Measurements from ENCODE around the gene GPATCH1.
"Not testable (repeated sequence)": the region's sequence is repeated elsewhere in the genome, so short reads cannot be mapped to it uniquely, and the experiment has no call there.

GPATCH1 gene

DNA sequence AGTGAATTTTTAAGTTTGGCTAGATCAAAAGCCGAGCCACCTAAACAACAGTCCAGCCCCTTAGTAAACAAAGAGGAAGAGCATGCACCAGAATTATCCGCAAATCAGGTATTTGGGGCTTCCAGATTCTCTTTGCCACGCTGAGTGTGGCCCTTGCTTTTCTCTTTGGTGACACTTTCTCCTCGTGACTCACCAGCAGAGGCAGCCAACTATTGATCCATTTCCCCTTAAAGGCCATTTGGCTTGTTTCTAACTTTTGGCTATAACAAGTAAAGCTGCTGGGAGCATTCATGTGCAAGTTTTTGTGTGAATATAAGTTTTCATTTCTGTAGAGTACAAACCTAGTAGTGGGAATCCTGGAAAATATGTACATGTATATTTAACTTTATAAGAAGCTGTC is 33.3 kb downstream of the GPATCH1 start:
- no peak for TF ChIP-seq POLR2AphosphoS5 (IDR thresholded peaks at IDR 0.05; ENCODE audit: borderline replicate concordance, low read depth, low read length)
- no peak for TF ChIP-seq EZH2 (IDR thresholded peaks at IDR 0.05)
- TF ChIP-seq FOXP2 (optimal IDR thresholded peaks at IDR 0.05; ENCODE audit: control extremely low read depth, extremely low read length, insufficient read depth), result no peak
- Histone ChIP-seq H3K9ac (ENCODE audit: insufficient read length) (no peak overlapping the region), H3K9me3 (ENCODE audit: low read depth, low read length) (no peaks in the 10 kb centered on the region), H3K27ac (no peak overlapping the region), H3K36me3 (ENCODE audit: insufficient read depth, low read length) (peaks cover 52% of the 10 kb centered on the region), H3K4me3 (no peak overlapping the region)
- no peak for DNase-seq (ENCODE audit: low read depth, low spot score)

DNA sequence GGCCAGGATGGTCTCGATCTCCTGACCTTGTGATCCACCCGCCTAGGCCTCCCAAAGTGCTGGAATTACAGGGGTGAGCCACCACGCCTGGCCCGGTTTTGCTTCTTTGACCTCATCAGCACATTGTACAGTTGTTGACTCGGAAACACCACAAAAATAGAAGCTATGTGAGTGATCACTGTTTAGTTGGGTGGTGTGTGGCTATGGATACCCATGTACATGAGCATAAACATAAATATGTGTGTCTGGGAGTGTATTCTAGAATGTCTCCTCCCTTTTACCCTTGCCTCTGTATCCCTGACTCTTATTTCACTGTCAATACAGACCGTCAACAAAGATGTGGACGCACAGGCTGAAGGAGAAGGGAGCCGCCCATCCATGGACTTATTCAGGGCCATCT is 36.5 kb downstream of the GPATCH1 start:
- H3K4me3 ChIP-seq, result no peak overlapping the region
- TF ChIP-seq FOXP2 (optimal IDR thresholded peaks at IDR 0.05; ENCODE audit: control extremely low read depth, extremely low read length, insufficient read depth), result no peak
- H3K36me3 ChIP-seq (ENCODE audit: insufficient read depth, low read length), result peaks cover 33% of the 10 kb centered on the region
- no peaks in the 10 kb centered on the region for H3K9me3 ChIP-seq (ENCODE audit: low read depth, low read length)
- H3K27ac ChIP-seq, result no peak overlapping the region
- H3K9ac ChIP-seq (ENCODE audit: insufficient read length), result no peak overlapping the region
- no peak for DNase-seq (ENCODE audit: low read depth, low spot score)

DNA sequence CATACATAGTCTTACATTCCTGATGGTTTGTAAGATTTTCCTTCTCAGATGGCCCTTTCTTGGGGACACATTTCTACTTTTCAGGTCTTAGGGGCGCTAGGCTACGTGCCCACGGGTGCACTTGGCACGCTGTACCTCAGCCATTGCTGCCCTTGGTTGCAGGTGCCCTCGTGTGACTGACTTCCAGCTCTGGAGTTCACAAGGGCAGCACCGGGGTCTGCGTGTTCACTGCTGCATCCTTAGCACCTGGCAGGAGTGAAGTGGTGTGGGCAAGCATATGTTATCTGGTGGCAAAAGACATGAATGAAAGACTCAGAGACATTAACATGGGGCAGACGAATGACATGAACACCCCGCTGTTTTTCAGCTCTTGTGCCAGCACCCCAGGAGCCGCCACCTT is 37.7 kb downstream of the GPATCH1 start:
- H3K9me3 ChIP-seq (ENCODE audit: low read depth, low read length), result no peaks in the 10 kb centered on the region
- H3K27ac ChIP-seq, result no peak overlapping the region
- DNase-seq (ENCODE audit: low read depth, low spot score), result no peak
- H3K4me3 ChIP-seq, result no peak overlapping the region
- peaks cover 29% of the 10 kb centered on the region for H3K36me3 ChIP-seq (ENCODE audit: insufficient read depth, low read length)
- no peak overlapping the region for H3K9ac ChIP-seq (ENCODE audit: insufficient read length)
- no peak for TF ChIP-seq POLR2AphosphoS5 (IDR thresholded peaks at IDR 0.05; ENCODE audit: borderline replicate concordance, low read depth, low read length)
- no peak for TF ChIP-seq FOXP2 (optimal IDR thresholded peaks at IDR 0.05; ENCODE audit: control extremely low read depth, extremely low read length, insufficient read depth)
- no peak for TF ChIP-seq EZH2 (IDR thresholded peaks at IDR 0.05)

DNA sequence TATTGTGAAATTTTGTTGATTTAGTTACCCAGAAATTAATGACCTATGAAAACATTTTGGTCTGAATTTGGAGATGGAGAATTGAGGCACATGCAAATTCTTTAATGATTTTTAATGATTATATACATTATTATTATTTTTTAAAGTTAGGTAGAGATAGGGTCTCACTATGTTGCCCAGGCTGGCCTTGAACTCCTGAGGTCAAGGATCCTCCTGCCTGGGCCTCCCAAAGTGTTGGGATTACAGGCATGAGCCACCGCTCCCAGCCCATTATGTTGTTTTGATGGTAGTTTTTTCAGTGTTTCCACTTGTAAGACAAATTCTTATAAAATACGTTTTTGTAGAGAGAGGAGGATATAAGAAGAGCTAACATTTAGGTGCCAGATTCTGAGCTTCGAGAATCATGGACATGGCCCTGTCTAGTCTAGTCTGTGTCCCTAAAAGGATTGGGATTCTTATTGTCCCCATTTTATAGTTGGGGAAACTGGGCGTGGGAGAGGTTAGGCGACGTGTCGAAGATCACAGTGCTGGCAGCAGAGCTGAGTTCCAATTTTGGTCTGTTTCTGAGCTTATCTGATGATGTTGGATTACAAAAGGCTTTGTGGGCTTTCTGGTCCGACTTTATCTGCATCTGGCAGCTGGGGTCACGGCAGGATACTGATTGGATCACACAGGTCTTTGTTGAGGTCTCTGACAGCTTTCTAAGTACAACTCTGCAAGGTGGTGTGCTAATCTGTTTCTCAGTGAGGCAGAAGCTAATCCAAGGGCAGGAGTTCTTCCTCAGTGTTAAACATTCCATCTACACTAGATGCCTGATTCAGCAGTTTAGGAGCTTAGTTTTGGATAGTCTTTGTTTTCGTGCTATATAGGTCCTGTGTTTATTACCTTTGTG is 43.5 kb downstream of the GPATCH1 start:
- Histone ChIP-seq H3K9me3 (ENCODE audit: low read depth, low read length) (no peaks in the 10 kb centered on the region), H3K4me3 (no peak overlapping the region), H3K27ac (no peak overlapping the region), H3K36me3 (ENCODE audit: insufficient read depth, low read length) (peaks cover 14% of the 10 kb centered on the region; the same call in 1 of the 2 replicates), H3K9ac (ENCODE audit: insufficient read length) (no peak overlapping the region)
- no peak for TF ChIP-seq EZH2 (IDR thresholded peaks at IDR 0.05)
- no peak for TF ChIP-seq POLR2AphosphoS5 (IDR thresholded peaks at IDR 0.05; ENCODE audit: borderline replicate concordance, low read depth, low read length)
- no peak for TF ChIP-seq FOXP2 (optimal IDR thresholded peaks at IDR 0.05; ENCODE audit: control extremely low read depth, extremely low read length, insufficient read depth)
- no peak for DNase-seq (ENCODE audit: low read depth, low spot score)

DNA sequence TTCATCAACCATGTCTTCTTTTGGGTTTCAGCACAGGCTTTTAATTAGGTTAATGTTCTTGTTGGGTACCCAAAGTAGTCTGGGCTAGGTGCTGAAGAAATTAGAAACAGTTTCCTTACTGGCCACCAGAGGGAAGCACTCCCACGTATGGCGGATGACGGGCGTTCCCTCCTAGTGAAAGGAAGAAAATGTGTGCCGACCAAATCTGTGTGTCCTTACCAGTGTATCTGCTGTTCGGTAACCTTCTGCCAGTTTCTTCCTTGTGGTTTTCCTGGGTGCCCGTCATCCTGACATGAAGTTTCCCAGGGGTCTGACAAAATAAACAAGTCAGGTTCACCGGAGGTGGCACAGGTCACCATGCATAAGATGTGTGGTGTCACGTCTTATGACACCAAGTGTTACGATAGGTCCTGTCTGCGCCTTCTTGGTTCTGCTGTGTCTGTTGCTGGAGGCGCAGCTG is 45.0 kb downstream of the GPATCH1 start:
- peaks cover 17% of the 10 kb centered on the region; the same call in 1 of the 2 replicates for H3K36me3 ChIP-seq (ENCODE audit: insufficient read depth, low read length)
- no peak overlapping the region for H3K4me3 ChIP-seq
- no peak overlapping the region for H3K27ac ChIP-seq
- no peak overlapping the region for H3K9ac ChIP-seq (ENCODE audit: insufficient read length)
- DNase-seq (ENCODE audit: low read depth, low spot score), result no peak
- H3K9me3 ChIP-seq (ENCODE audit: low read depth, low read length), result no peaks in the 10 kb centered on the region
- TF ChIP-seq POLR2AphosphoS5 (IDR thresholded peaks at IDR 0.05; ENCODE audit: borderline replicate concordance, low read depth, low read length) (no peak), FOXP2 (optimal IDR thresholded peaks at IDR 0.05; ENCODE audit: control extremely low read depth, extremely low read length, insufficient read depth) (no peak), EZH2 (IDR thresholded peaks at IDR 0.05) (no peak)

DNA sequence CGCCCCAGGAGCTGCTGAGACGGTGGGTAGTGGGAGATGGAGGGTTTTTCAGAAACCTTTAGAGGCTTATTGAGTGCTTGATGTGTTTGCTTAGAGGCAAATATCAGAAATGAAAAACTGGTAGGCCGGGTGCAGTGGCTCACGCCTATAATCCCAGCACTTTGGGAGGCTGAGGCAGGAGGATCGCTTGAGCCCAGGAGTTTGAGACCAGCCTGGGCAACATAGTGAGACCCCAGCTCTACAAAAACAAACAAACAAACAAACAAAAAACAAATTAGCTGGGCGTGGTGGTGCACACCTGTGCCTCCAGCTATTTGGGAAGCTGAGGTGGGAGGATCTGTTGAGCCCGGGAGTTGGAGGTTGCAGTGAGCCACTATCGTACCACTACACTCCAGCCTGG is 45.7 kb downstream of the GPATCH1 start:
- not testable (repeated sequence) for H3K9me3 ChIP-seq (ENCODE audit: low read depth, low read length); H3K27ac ChIP-seq; DNase-seq (ENCODE audit: low read depth, low spot score); H3K4me3 ChIP-seq; H3K9ac ChIP-seq (ENCODE audit: insufficient read length)
- peaks cover 17% of the 10 kb centered on the region; the same call in 1 of the 2 replicates for H3K36me3 ChIP-seq (ENCODE audit: insufficient read depth, low read length)

DNA sequence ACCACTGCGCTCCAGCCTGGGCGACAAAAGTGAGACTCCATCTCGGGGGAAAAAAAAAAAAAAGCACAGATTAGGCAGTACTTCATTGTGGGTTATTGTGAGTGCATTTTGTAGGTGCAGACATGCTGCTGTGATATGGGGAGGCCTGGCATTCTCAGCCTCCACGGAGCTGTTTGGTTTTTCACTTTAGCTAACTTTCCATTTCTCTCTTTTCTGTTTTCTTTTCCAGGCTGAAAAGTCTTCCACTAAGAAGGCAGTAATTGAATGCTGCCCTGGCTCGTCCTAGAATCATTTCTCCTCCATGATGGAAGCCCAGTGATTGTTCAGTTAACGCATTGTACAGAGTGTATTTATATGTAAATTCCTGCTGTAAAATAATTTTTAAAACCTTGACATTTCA is 48.9 kb downstream of the GPATCH1 start:
- H3K36me3 ChIP-seq (ENCODE audit: insufficient read depth, low read length), result peaks cover 17% of the 10 kb centered on the region; the same call in 1 of the 2 replicates
- no peak for DNase-seq (ENCODE audit: low read depth, low spot score)
- TF ChIP-seq POLR2AphosphoS5 (IDR thresholded peaks at IDR 0.05; ENCODE audit: borderline replicate concordance, low read depth, low read length), result no peak
- no peak for TF ChIP-seq EZH2 (IDR thresholded peaks at IDR 0.05)
- no peak for TF ChIP-seq FOXP2 (optimal IDR thresholded peaks at IDR 0.05; ENCODE audit: control extremely low read depth, extremely low read length, insufficient read depth)
- H3K9me3 ChIP-seq (ENCODE audit: low read depth, low read length), result no peaks in the 10 kb centered on the region
- H3K4me3 ChIP-seq, result no peak overlapping the region
- H3K9ac ChIP-seq (ENCODE audit: insufficient read length), result no peak overlapping the region
- no peak overlapping the region for H3K27ac ChIP-seq

DNA sequence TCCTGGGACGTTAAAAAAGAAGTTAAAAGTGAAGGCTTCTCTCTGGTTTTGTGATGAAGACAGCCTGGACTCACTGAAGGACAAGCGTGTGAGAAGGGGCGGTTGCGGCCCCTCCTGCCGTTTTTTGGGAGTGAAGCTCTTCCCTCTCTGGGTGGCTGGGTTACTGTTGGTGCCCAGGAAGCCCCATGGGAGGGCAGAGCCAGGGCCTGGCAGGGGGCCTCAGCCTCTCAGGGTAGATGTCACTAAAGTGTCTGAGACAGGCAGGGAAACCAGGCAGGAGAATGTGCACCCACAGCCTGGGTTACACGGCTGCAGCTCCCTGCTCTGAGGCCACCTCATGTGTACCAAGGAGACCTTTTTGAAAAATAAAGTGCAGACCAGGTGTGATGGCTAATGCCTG is 49.5 kb downstream of the GPATCH1 start:
- Histone ChIP-seq H3K9me3 (ENCODE audit: low read depth, low read length) (no peaks in the 10 kb centered on the region), H3K27ac (no peak overlapping the region), H3K36me3 (ENCODE audit: insufficient read depth, low read length) (peaks cover 17% of the 10 kb centered on the region; the same call in 1 of the 2 replicates), H3K4me3 (no peak overlapping the region), H3K9ac (ENCODE audit: insufficient read length) (no peak overlapping the region)
- no peak for TF ChIP-seq POLR2AphosphoS5 (IDR thresholded peaks at IDR 0.05; ENCODE audit: borderline replicate concordance, low read depth, low read length)
- no peak for TF ChIP-seq FOXP2 (optimal IDR thresholded peaks at IDR 0.05; ENCODE audit: control extremely low read depth, extremely low read length, insufficient read depth)
- no peak for TF ChIP-seq EZH2 (IDR thresholded peaks at IDR 0.05)
- DNase-seq (ENCODE audit: low read depth, low spot score), result no peak

DNA sequence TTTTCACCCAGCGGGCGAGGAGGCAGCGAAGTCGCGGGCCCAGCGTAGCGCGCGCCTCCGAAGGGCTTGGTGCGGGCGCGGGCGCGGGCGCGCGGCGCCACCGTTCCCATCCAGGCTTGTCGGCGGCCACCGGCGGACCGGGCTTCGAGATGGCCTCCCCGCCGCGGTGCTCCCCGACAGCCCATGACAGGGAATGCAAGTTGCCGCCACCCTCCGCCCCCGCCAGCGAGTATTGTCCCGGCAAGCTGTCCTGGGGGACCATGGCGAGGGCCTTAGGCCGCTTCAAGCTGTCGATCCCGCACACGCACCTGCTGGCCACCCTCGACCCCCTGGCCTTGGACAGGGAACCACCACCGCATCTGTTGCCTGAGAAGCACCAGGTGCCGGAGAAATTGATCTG is 51.0 kb downstream of the GPATCH1 start, which contains the start of gene WDR88:
TSS of gene WDR88 (plus strand) at position 94 of the 400 bp plus-strand sequence. CDS start at position 150, 56 bp downstream.
- TF ChIP-seq FOXP2 (optimal IDR thresholded peaks at IDR 0.05; ENCODE audit: control extremely low read depth, extremely low read length, insufficient read depth) (no peak), EZH2 (IDR thresholded peaks at IDR 0.05) (no peak), POLR2AphosphoS5 (IDR thresholded peaks at IDR 0.05; ENCODE audit: borderline replicate concordance, low read depth, low read length) (no peak)
- DNase-seq (ENCODE audit: low read depth, low spot score), result no peak
- Histone ChIP-seq H3K36me3 (ENCODE audit: insufficient read depth, low read length) (peaks cover 7% of the 10 kb centered on the region; the same call in 1 of the 2 replicates), H3K27ac (no peak within 1 kb of the TSS), H3K4me3 (no peak within 1 kb of the TSS), H3K9ac (ENCODE audit: insufficient read length) (no peak within 1 kb of the TSS), H3K9me3 (ENCODE audit: low read depth, low read length) (no peaks in the 10 kb centered on the region)
